HG03354 (cell line): Measurements from ENCODE around the gene ENOX2.
"Not testable (repeated sequence)": the region's sequence is repeated elsewhere in the genome, so short reads cannot be mapped to it uniquely, and the experiment has no call there.

Experiments used
- ATAC-seq: cut with Tn5 transposase; IDR thresholded peaks from one replicate; pipeline ENCODE4 v1.9.1; 2021; ENCODE audit warnings: mild to moderate bottlenecking; ENCODE audit not compliant: unreplicated experiment, poor library complexity, severe bottlenecking

Gene ENOX2

GRCh38 chrX:130829526-130830515 lies 73.2 kb downstream of the ENOX2 start:
- no peak for ATAC-seq

GRCh38 chrX:130828641-130829040 lies 74.4 kb downstream of the ENOX2 start:
- no peak for ATAC-seq

- ATAC-seq: no peak
These were observed 75.4 kb downstream of the ENOX2 start for GRCh38 chrX:130827648-130828047.

- no peak for ATAC-seq
These were observed 76.8 kb downstream of the ENOX2 start for GRCh38 chrX:130826249-130826648.

GRCh38 chrX:130825525-130825924 lies 77.5 kb downstream of the ENOX2 start:
- no peak for ATAC-seq

GRCh38 chrX:130819367-130819766 lies 83.6 kb downstream of the ENOX2 start:
- not testable (repeated sequence) for ATAC-seq

- ATAC-seq: not testable (repeated sequence)
These were observed 89.1 kb downstream of the ENOX2 start for GRCh38 chrX:130813932-130814331.

- no peak for ATAC-seq
These were observed 92.4 kb downstream of the ENOX2 start for GRCh38 chrX:130810561-130810960.

GRCh38 chrX:130805903-130806302 lies 97.1 kb downstream of the ENOX2 start:
- ATAC-seq: no peak

- ATAC-seq: no peak
These were observed 99.5 kb downstream of the ENOX2 start for GRCh38 chrX:130803537-130803936.

- no peak for ATAC-seq
These were observed 101.1 kb downstream of the ENOX2 start for GRCh38 chrX:130801901-130802300.

GRCh38 chrX:130799393-130799792 lies 103.6 kb downstream of the ENOX2 start:
- ATAC-seq: no peak

- no peak for ATAC-seq
These were observed 109.0 kb downstream of the ENOX2 start for GRCh38 chrX:130793975-130794374.

- not testable (repeated sequence) for ATAC-seq
These were observed 111.1 kb downstream of the ENOX2 start for GRCh38 chrX:130791870-130792269.

- ATAC-seq: no peak
These were observed 113.2 kb downstream of the ENOX2 start for GRCh38 chrX:130789793-130790192.

GRCh38 chrX:130788786-130789581 lies 114.0 kb downstream of the ENOX2 start:
- ATAC-seq: no peak

- no peak for ATAC-seq
These were observed 117.0 kb downstream of the ENOX2 start for GRCh38 chrX:130786030-130786429.

- no peak for ATAC-seq
These were observed 124.2 kb downstream of the ENOX2 start for GRCh38 chrX:130778773-130779172.

GRCh38 chrX:130775849-130776248 lies 127.2 kb downstream of the ENOX2 start:
- no peak for ATAC-seq

GRCh38 chrX:130772776-130773143 lies 130.2 kb downstream of the ENOX2 start:
- no peak for ATAC-seq
